Testis (tissue), 3 donors: ENCODE results near the gene PEX11B. TPM values are rescaled to one million over a fixed set of nuclear protein-coding genes. Genes with fewer than 3 reads are reported as not detected.
"Not testable (repeated sequence)": the region's sequence is repeated elsewhere in the genome, so short reads cannot be mapped to it uniquely, and the experiment has no call there.

Source experiments
- DNase-seq: peaks from one replicate; pipeline ENCODE4 v3.0.0-alpha.2; 2019
- H3K27ac ChIP-seq, 2 donors: fragments of 200-600 bp; sonication (generic); one replicate each; pipeline ENCODE4 v1.5.1; 2019
- H3K27me3 ChIP-seq: fragments of 200-600 bp; sonication (generic); one replicate; pipeline ENCODE4 v1.5.1; 2019
- H3K36me3 ChIP-seq: fragments of 200-600 bp; sonication (generic); one replicate; pipeline ENCODE4 v1.5.1; 2017; ENCODE audit warnings: low read depth; ENCODE audit errors: missing control alignments
- H3K4me1 ChIP-seq: fragments of 200-600 bp; sonication (generic); one replicate; pipeline ENCODE4 v1.5.1; 2019
- H3K4me3 ChIP-seq, 2 donors: fragments of 200-600 bp; sonication (generic); one replicate each; pipeline ENCODE4 v1.5.1; 2017 to 2019
- H3K9me3 ChIP-seq: fragments of 200-600 bp; sonication (generic); one replicate; pipeline ENCODE4 v1.5.1; 2017
- POLR2A ChIP-seq: fragments of 450-650 bp; IDR thresholded peaks from one replicate; pipeline ENCODE4 v1.6.1; 2017; ENCODE audit warnings: antibody characterized with exemption, mild to moderate bottlenecking, moderate library complexity
- WGBS, 2 donors: methylation state at CpG; one replicate each; pipeline ENCODE4 v1.1.5; 2018; 5-methylcytosine and 5-hydroxymethylcytosine counted together
- intact Hi-C: fragments of 100-400 bp; cut with DNase I; formaldehyde crosslinking; loops from one replicate; pipeline ENCODE4 v1.15.1; 2023; ENCODE audit warnings: low total_unique reads
- polyA plus RNA-seq: library from polyadenylated mRNA; stranded (reverse); fragments of 350-450 nt; fragmentation: Illumina TruSeq; extraction: RNeasy Lipid Tissue Mini Kit (QIAGEN cat#74804); gene quantifications from one replicate; pipeline ENCODE4 v1.2.3, GENCODE V29; 2014; ENCODE audit warnings: low read depth, low replicate concordance; ENCODE audit not compliant: insufficient read depth
- total RNA-seq, 2 donors: library from RNA; depleted of rRNA; stranded (reverse); fragments of >200 nt; gene quantifications; one replicate each; pipeline ENCODE4 v1.2.3, GENCODE V29; 2016
- TF ChIP-seq, protein P1 (sequence below), 3 experiments: fragments of 450-650 bp in 2 of 3; fragments of 200-600 bp in 1 of 3; sonication (generic) in 1 of 3; IDR thresholded peaks; one replicate each; pipeline ENCODE4 v1.5.1; 2016 to 2019; ENCODE audit warnings: antibody characterized with exemption in 3 of 3, mild to moderate bottlenecking in 2 of 3, moderate library complexity in 1 of 3

The PEX11B gene
- total and polyA plus RNA-seq, 3 donors from 2014 or later = 42.1 to 54.8 (median 42.7) TPM

DNA sequence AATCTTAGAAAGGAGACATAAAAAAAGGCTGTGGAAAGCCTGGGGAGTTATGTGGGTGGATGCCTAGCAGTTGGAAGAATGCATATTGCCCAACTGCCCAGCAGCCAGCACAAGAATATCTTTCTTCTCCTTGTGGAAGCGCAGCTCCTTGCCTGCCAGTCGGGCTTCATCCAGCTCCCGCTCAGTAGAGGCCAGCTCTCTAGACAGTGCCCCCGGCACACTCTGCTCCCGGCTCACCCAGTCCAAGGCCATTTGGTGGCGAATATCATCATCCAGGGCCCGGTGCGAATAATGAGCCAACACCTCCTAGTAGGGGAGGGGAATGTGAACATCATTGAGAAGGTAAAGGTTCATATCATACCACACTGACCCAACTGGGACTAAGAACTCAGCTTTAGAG, 17.7 kb upstream of the PEX11B start:
- 50 to 79% methylated on average over 7 to 8 of the region's 8 CpGs for WGBS, 2 donors
- H3K9me3 ChIP-seq = no peaks in the 10 kb centered on the region
- no peaks in the 10 kb centered on the region for H3K27me3 ChIP-seq
- no peak overlapping the region for H3K4me3 ChIP-seq
- TF ChIP-seq, protein P1, sequence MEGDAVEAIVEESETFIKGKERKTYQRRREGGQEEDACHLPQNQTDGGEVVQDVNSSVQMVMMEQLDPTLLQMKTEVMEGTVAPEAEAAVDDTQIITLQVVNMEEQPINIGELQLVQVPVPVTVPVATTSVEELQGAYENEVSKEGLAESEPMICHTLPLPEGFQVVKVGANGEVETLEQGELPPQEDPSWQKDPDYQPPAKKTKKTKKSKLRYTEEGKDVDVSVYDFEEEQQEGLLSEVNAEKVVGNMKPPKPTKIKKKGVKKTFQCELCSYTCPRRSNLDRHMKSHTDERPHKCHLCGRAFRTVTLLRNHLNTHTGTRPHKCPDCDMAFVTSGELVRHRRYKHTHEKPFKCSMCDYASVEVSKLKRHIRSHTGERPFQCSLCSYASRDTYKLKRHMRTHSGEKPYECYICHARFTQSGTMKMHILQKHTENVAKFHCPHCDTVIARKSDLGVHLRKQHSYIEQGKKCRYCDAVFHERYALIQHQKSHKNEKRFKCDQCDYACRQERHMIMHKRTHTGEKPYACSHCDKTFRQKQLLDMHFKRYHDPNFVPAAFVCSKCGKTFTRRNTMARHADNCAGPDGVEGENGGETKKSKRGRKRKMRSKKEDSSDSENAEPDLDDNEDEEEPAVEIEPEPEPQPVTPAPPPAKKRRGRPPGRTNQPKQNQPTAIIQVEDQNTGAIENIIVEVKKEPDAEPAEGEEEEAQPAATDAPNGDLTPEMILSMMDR (IDR thresholded peaks at IDR 0.05) = no peak
- TF ChIP-seq POLR2A = no peak
- H3K27ac ChIP-seq = peak overlapping the region in 1 of 2 donors; percentile 24
- no peaks in the 10 kb centered on the region for H3K4me1 ChIP-seq
- intact Hi-C loops = no loop called here
- DNase-seq = no peak
- H3K36me3 ChIP-seq = no peaks in the 10 kb centered on the region

DNA sequence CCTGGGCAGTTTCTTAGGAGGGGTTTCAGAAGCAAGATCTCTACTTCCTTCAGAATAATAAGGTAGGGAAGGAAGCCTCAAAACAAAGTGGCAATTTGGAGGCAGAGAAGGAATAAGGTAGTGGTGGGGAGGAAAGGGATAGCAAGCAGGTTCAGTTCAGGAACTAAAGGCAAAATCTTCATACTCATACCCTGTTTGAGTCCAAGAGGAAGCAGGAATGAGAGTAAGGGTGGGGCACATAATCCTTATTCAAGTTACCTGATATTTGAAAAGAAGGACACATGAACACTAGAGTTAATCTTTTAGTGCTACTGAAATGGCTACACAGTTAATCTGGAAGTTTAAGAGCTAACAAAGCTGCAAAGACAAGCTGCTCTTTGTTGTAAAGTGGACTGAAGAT, 17.2 kb upstream of the PEX11B start:
- Histone ChIP-seq H3K4me1 (no peaks in the 10 kb centered on the region), H3K9me3 (no peaks in the 10 kb centered on the region), H3K27me3 (no peaks in the 10 kb centered on the region), H3K27ac (no peak overlapping the region), H3K36me3 (no peaks in the 10 kb centered on the region), H3K4me3 (no peak overlapping the region)
- no peak for DNase-seq
- intact Hi-C loops = no loop called here
- TF ChIP-seq, protein P1 (IDR thresholded peaks at IDR 0.05) = no peak
- no peak for TF ChIP-seq POLR2A

DNA sequence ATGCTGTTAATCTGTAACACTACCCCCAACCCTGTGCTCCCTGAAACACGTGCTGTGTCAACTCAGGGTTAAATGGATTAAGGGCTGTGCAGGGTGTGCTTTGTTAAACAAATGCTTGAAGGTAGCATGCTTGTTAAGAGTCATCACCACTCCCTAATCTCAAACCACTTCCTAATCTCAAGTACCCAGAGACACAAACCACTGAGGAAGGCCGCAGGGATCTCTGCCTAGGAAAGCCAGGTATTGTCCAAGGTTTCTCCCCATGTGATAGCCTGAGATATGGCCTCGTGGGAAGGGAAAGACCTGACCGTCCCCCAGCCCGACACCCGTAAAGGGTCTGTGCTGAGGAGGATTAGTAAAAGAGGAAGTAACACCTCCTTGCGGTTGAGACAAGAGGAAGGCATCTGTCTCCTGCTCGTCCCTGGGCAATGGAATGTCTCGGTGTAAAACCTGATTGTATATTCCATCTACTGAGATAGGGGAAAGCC, 14.0 kb upstream of the PEX11B start:
- H3K4me1 ChIP-seq, H3K27ac ChIP-seq, H3K4me3 ChIP-seq, H3K36me3 ChIP-seq, H3K27me3 ChIP-seq, intact Hi-C loops, DNase-seq, H3K9me3 ChIP-seq: not testable (repeated sequence)
- WGBS, 2 donors = 56 to 62% methylated on average over 4 to 9 of the region's 9 CpGs

DNA sequence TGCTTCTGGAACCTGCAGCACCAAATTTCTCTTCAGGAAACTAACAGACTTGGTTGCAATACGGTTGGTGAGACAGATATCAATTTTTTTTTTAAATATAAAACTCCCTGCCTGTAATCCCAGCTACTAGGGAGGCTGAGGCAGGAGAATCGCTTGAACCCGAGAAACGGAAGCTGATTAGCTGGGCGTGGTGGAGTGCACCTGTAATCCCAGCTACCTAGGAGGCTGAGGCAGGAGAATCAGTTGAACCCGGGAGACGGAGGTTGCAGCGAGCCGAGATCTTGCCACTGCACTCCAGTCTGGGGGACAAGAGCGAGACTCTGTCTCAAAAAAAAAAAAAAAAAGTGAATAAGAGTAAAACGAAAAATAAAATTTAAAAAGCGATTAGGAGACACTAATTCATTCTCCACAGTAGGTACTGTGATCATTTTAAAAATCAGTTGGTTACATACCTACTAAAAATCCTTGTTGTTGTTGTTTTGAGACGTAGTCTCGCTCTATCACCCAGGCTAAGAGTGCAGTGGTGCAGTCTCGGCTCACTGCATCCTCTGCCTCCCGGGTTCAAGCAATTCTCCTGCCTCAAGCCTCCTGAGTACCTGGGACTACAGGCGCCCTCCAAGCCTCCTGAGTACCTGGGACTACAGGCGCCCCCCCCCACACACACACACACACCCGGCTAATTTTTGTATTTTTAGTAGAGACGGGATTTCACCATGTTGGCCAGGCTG, 9.6 kb upstream of the PEX11B start:
- DNase-seq = no peak
- H3K9me3 ChIP-seq = no peaks in the 10 kb centered on the region
- 36 to 45% methylated on average over 20 of the region's 20 CpGs for WGBS, 2 donors
- H3K27ac ChIP-seq = peak overlapping the region; percentile 96 to 98
- intact Hi-C loops = no loop called here
- no peaks in the 10 kb centered on the region for H3K27me3 ChIP-seq
- H3K4me1 ChIP-seq = peaks cover 7% of the 10 kb centered on the region
- H3K36me3 ChIP-seq = no peaks in the 10 kb centered on the region
- peak overlapping the region; percentile 80 to 95 for H3K4me3 ChIP-seq
- TF ChIP-seq, protein P1 (IDR thresholded peaks at IDR 0.05) = no peak
- no peak for TF ChIP-seq POLR2A

DNA sequence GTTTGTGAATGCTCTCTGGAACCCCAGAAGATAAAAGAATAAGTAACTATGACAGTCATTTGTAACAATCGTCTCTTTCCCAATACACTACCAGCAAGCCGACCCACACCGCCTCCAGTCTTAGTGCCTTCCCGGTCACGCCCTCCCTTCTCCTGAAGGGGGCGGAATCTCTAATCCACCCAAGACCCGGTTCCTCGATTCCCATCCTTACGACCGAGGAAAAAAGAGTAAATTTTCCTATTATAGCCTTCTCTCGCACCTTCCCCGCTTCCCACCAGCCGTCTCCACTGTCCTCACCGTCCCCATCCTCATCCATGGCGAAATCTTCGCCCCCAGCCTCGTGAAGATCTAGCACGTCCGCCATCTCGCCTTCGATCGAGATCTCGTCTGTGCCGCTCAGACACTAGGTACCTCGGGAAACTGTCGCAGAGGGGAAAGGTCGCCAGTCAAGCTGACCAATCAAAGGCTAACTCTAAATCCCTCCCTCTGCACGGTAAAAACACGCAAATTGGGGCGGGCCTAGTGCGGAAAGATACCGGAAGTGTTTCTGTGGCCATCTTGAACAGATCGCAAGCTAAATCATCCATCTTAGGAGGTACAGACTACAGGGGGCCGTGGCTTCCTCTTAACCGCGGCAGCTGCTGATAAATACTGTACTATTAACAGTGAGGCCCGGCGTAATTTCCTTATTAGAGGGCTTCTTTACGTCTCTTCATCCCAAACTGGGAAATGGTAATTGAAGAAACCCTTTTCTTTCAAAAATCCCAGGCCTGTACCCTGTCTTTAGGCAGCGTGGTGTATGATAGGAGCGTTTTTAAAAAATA, 8.8 kb upstream of the PEX11B start, which contains the start of gene RBM8A:
RBM8A (minus strand) TSS at position 422 of the 824 bp plus-strand sequence; CDS start at position 364, 58 bp downstream.
- WGBS, 2 donors = 0 to 1% methylated on average over 41 of the region's 41 CpGs

More for the DNA sequence above, 8.8 kb upstream of the PEX11B start, which contains the start of gene RBM8A:
- Histone ChIP-seq H3K36me3 (no peaks in the 10 kb centered on the region), H3K27me3 (no peaks in the 10 kb centered on the region), H3K27ac (peak within 1 kb of the TSS; percentile 96 to 98), H3K9me3 (no peaks in the 10 kb centered on the region), H3K4me1 (peaks cover 7% of the 10 kb centered on the region), H3K4me3 (peak within 1 kb of the TSS; percentile 80 to 95)
- intact Hi-C loops = no loop called here
- TF ChIP-seq, protein P1 (IDR thresholded peaks at IDR 0.05) = peak; percentile 61 to 75 (median 72)
- peak; percentile 93 for TF ChIP-seq POLR2A
- DNase-seq = peak; percentile 98
